GM23248 (cell line): ENCODE data around the gene DUS2. TPM values are rescaled to one million over a fixed set of nuclear protein-coding genes. Genes with fewer than 3 reads are reported as not detected.
"Not testable (repeated sequence)": the region's sequence is repeated elsewhere in the genome, so short reads cannot be mapped to it uniquely, and the experiment has no call there.

ENCODE experiments used
- DNase-seq: peaks from one replicate; pipeline ENCODE4 v3.0.0-alpha.2; 2015
- H2AFZ ChIP-seq: fragments of 200-600 bp; sonication (generic); 2 replicates; pipeline ENCODE4 v1.6.1; 2016; ENCODE audit warnings: antibody characterized with exemption
- H3F3A ChIP-seq: fragments of 200-600 bp; sonication (generic); 2 replicates; pipeline ENCODE4 v1.6.1; 2016; ENCODE audit warnings: mild to moderate bottlenecking, antibody characterized with exemption, mixed run types; ENCODE audit not compliant: insufficient read depth
- H3K27ac ChIP-seq: fragments of 200-600 bp; sonication (generic); 2 replicates; pipeline ENCODE4 v1.5.1; 2016; ENCODE audit warnings: mild to moderate bottlenecking
- H3K27me3 ChIP-seq: fragments of 200-600 bp; sonication (generic); replicated peaks from 2 replicates; pipeline ENCODE4 v1.6.1; 2016; ENCODE audit warnings: mild to moderate bottlenecking; ENCODE audit not compliant: insufficient read depth
- H3K36me3 ChIP-seq: fragments of 200-600 bp; sonication (generic); 2 replicates; pipeline ENCODE4 v1.6.1; 2016; ENCODE audit warnings: low read depth, mild to moderate bottlenecking
- H3K4me1 ChIP-seq: fragments of 200-600 bp; sonication (generic); 2 replicates; pipeline ENCODE4 v1.6.1; 2016; ENCODE audit warnings: mild to moderate bottlenecking; ENCODE audit not compliant: insufficient read depth
- H3K4me2 ChIP-seq: fragments of 200-600 bp; sonication (generic); one replicate; pipeline ENCODE4 v1.6.1; 2016; ENCODE audit warnings: mild to moderate bottlenecking; ENCODE audit not compliant: unreplicated experiment
- H3K4me3 ChIP-seq: fragments of 200-600 bp; sonication (generic); 2 replicates; pipeline ENCODE4 v1.5.1; 2016; ENCODE audit warnings: mild to moderate bottlenecking
- H3K79me2 ChIP-seq: fragments of 200-600 bp; sonication (generic); 2 replicates; pipeline ENCODE4 v1.6.1; 2016; ENCODE audit warnings: mild to moderate bottlenecking; ENCODE audit not compliant: insufficient read depth
- H3K9ac ChIP-seq: fragments of 200-600 bp; sonication (generic); 2 replicates; pipeline ENCODE4 v1.6.1; 2016; ENCODE audit warnings: mild to moderate bottlenecking
- H3K9me2 ChIP-seq: fragments of 200-600 bp; sonication (generic); 2 replicates; pipeline ENCODE4 v1.6.1; 2016; ENCODE audit warnings: mixed run types, mild to moderate bottlenecking, moderate library complexity; ENCODE audit not compliant: insufficient read depth
- H3K9me3 ChIP-seq: fragments of 200-600 bp; sonication (generic); one replicate; pipeline ENCODE4 v1.6.1; 2017; ENCODE audit warnings: low read depth
- H4K20me1 ChIP-seq: fragments of 200-600 bp; sonication (generic); 2 replicates; pipeline ENCODE4 v1.6.0; 2016; ENCODE audit not compliant: insufficient read depth
- EZH2 ChIP-seq: fragments of 200-600 bp; sonication (generic); IDR thresholded peaks from 2 replicates; pipeline ENCODE4 v1.6.1; 2018; ENCODE audit warnings: antibody characterized with exemption, mild to moderate bottlenecking; ENCODE audit not compliant: insufficient read depth, poor library complexity, severe bottlenecking
- EZH2phosphoT487 ChIP-seq: fragments of 200-600 bp; sonication (generic); IDR thresholded peaks from 2 replicates; pipeline ENCODE4 v1.6.1; 2018; ENCODE audit warnings: antibody characterized with exemption, moderate library complexity, mild to moderate bottlenecking, low read depth; ENCODE audit not compliant: insufficient read depth
- WGBS, 2 experiments: methylation state at CpG; one replicate each; pipeline ENCODE4 v1.1.6; 2015 to 2017; ENCODE audit warnings: low lambda C conversion rate in 2 of 2, low coverage in 1 of 2; ENCODE audit errors: missing lambda C conversion rate in 2 of 2; 5-methylcytosine and 5-hydroxymethylcytosine counted together
- in situ Hi-C: fragments of 300-500 bp; cut with MboI; formaldehyde crosslinking; loops from 2 replicates; pipeline ENCODE4 v1.15.0; 2020
- polyA plus RNA-seq: library from polyadenylated mRNA; unstranded; fragments of >200 nt; fragmentation: Nextera tagmentation; extraction: Ambion mirVana; gene quantifications from 2 replicates; pipeline ENCODE4 v1.2.1, GENCODE V29; 2016
- total RNA-seq: library from RNA; depleted of rRNA; stranded (reverse); fragments of >200 nt; shearing (Covaris generic); gene quantifications from 2 replicates; pipeline ENCODE4 v1.2.3, GENCODE V29; 2014

DUS2 gene
- total and polyA plus RNA-seq, 2 experiments from 2014 or later: 14.0 to 18.4 TPM

- no peak overlapping the region for H3K4me3 ChIP-seq
- H3K9me3 ChIP-seq: no peaks in the 10 kb centered on the region
- H3F3A ChIP-seq: peaks cover 43% of the 10 kb centered on the region
- in situ Hi-C loops: no loop called here
- no peaks in the 10 kb centered on the region for H4K20me1 ChIP-seq
- no peak overlapping the region for H3K4me2 ChIP-seq
- WGBS, 2 experiments: 64 to 69% methylated on average over 3 of the region's 3 CpGs
- H3K79me2 ChIP-seq: peaks cover 99% of the 10 kb centered on the region
- H3K9ac ChIP-seq: no peak overlapping the region
- H2AFZ ChIP-seq: no peak overlapping the region
- TF ChIP-seq EZH2phosphoT487: no peak
- DNase-seq: no peak
- H3K9me2 ChIP-seq: no peaks in the 10 kb centered on the region
- no peak overlapping the region for H3K27ac ChIP-seq
- no peaks in the 10 kb centered on the region for H3K36me3 ChIP-seq
- no peaks in the 10 kb centered on the region for H3K27me3 ChIP-seq
- peaks cover 40% of the 10 kb centered on the region for H3K4me1 ChIP-seq
Measured at GRCh38 chr16:68090533-68090932, 67.4 kb downstream of the DUS2 start.

- Histone ChIP-seq H3K4me3 (no peak overlapping the region), H3K27ac (peak overlapping the region; percentile 16; the same call in 1 of the 2 replicates), H3K9ac (no peak overlapping the region), H3K4me1 (peaks cover 40% of the 10 kb centered on the region), H3K36me3 (no peaks in the 10 kb centered on the region), H3F3A (peaks cover 34% of the 10 kb centered on the region), H3K9me2 (no peaks in the 10 kb centered on the region), H3K4me2 (no peak overlapping the region), H3K9me3 (no peaks in the 10 kb centered on the region), H4K20me1 (no peaks in the 10 kb centered on the region), H3K27me3 (no peaks in the 10 kb centered on the region), H3K79me2 (peaks cover 100% of the 10 kb centered on the region), H2AFZ (peak overlapping the region; percentile 47)
- in situ Hi-C loops: no loop called here
- 94 to 99% methylated on average over 5 of the region's 5 CpGs for WGBS, 2 experiments
- DNase-seq: peak; percentile 68
- no peak for TF ChIP-seq EZH2
- TF ChIP-seq EZH2phosphoT487: no peak
Measured at GRCh38 chr16:68091380-68092261, 68.5 kb downstream of the DUS2 start.

- H3F3A ChIP-seq: peaks cover 27% of the 10 kb centered on the region; the same call in 1 of the 2 replicates
- H3K9me3 ChIP-seq, H3K36me3 ChIP-seq, H3K9ac ChIP-seq, DNase-seq, H3K4me3 ChIP-seq, H3K9me2 ChIP-seq, H4K20me1 ChIP-seq, H3K27me3 ChIP-seq, in situ Hi-C loops, H2AFZ ChIP-seq, H3K4me2 ChIP-seq: not testable (repeated sequence)
- 93% methylated on average over 10 of the region's 10 CpGs for WGBS, 2 experiments
- H3K27ac ChIP-seq: peak overlapping the region; percentile 16; the same call in 1 of the 2 replicates
- H3K4me1 ChIP-seq: peaks cover 34% of the 10 kb centered on the region
- peaks cover 100% of the 10 kb centered on the region for H3K79me2 ChIP-seq
Measured at GRCh38 chr16:68092275-68092674, 69.2 kb downstream of the DUS2 start.

GRCh38 chr16:68093816-68094613, 70.9 kb downstream of the DUS2 start:
- no peak for TF ChIP-seq EZH2phosphoT487
- no peak for TF ChIP-seq EZH2
- peak overlapping the region; percentile 63 for H2AFZ ChIP-seq
- no peaks in the 10 kb centered on the region for H3K36me3 ChIP-seq
- no peaks in the 10 kb centered on the region for H4K20me1 ChIP-seq
- peaks cover 98% of the 10 kb centered on the region for H3K79me2 ChIP-seq
- in situ Hi-C loops: no loop called here
- WGBS, 2 experiments: 20% methylated on average over 5 of the region's 5 CpGs
- H3K9me2 ChIP-seq: no peaks in the 10 kb centered on the region
- H3K27me3 ChIP-seq: no peaks in the 10 kb centered on the region
- peak; percentile 77 for DNase-seq
- peaks cover 20% of the 10 kb centered on the region; the same call in 1 of the 2 replicates for H3F3A ChIP-seq
- peaks cover 27% of the 10 kb centered on the region for H3K4me1 ChIP-seq
- peak overlapping the region; percentile 62 for H3K9ac ChIP-seq
- no peaks in the 10 kb centered on the region for H3K9me3 ChIP-seq
- H3K4me3 ChIP-seq: peak overlapping the region; percentile 28; the same call in 1 of the 2 replicates
- peak overlapping the region; percentile 25; the same call in 1 of the 2 replicates for H3K27ac ChIP-seq
- peak overlapping the region; percentile 61 for H3K4me2 ChIP-seq
